HG03064 (cell line): ENCODE measurements around the gene CHCHD4.
"Not testable (repeated sequence)": the region's sequence is repeated elsewhere in the genome, so short reads cannot be mapped to it uniquely, and the experiment has no call there.

Source experiments
- ATAC-seq: cut with Tn5 transposase; IDR thresholded peaks from one replicate; pipeline ENCODE4 v1.9.1; 2021; ENCODE audit warnings: low read depth; ENCODE audit not compliant: unreplicated experiment

Gene CHCHD4

GRCh38 chr3:14123308-14124222 lies 1.1 kb downstream of the CHCHD4 start:
- no peak for ATAC-seq

- no peak for ATAC-seq
Measured at GRCh38 chr3:14122301-14122700, 2.4 kb downstream of the CHCHD4 start.

- ATAC-seq, result no peak
Measured at GRCh38 chr3:14121859-14122258, 2.8 kb downstream of the CHCHD4 start.

GRCh38 chr3:14120921-14121448 lies 3.7 kb downstream of the CHCHD4 start:
- ATAC-seq, result not testable (repeated sequence)

- ATAC-seq, result no peak
Measured at GRCh38 chr3:14120111-14120920, 4.4 kb downstream of the CHCHD4 start.

GRCh38 chr3:14119651-14120050 lies 5.0 kb downstream of the CHCHD4 start:
- ATAC-seq, result no peak

- ATAC-seq, result no peak
Measured at GRCh38 chr3:14118400-14119381, 6.0 kb downstream of the CHCHD4 start.

GRCh38 chr3:14117468-14118399 lies 6.9 kb downstream of the CHCHD4 start:
- no peak for ATAC-seq

- ATAC-seq, result no peak
Measured at GRCh38 chr3:14113965-14114635, 10.6 kb downstream of the CHCHD4 start.

- no peak for ATAC-seq
Measured at GRCh38 chr3:14110699-14111098, 14.0 kb downstream of the CHCHD4 start.

GRCh38 chr3:14109821-14110220 lies 14.8 kb downstream of the CHCHD4 start:
- not testable (repeated sequence) for ATAC-seq

- no peak for ATAC-seq
Measured at GRCh38 chr3:14097616-14098391, 26.9 kb downstream of the CHCHD4 start.

- no peak for ATAC-seq
Measured at GRCh38 chr3:14096742-14097141, 27.9 kb downstream of the CHCHD4 start.

- no peak for ATAC-seq
Measured at GRCh38 chr3:14093831-14094230, 30.8 kb downstream of the CHCHD4 start.

- ATAC-seq, result no peak
Measured at GRCh38 chr3:14092464-14092863, 32.2 kb downstream of the CHCHD4 start.

GRCh38 chr3:14091959-14092358 lies 32.7 kb downstream of the CHCHD4 start:
- not testable (repeated sequence) for ATAC-seq

GRCh38 chr3:14087461-14087860 lies 37.2 kb downstream of the CHCHD4 start:
- ATAC-seq, result not testable (repeated sequence)
